Tibial artery (tissue), 4 donors: Measurements from ENCODE around the gene ZFAND3.
"Not testable (repeated sequence)": the region's sequence is repeated elsewhere in the genome, so short reads cannot be mapped to it uniquely, and the experiment has no call there.

Source experiments
- DNase-seq, 2 donors: peaks; one replicate each; pipeline ENCODE4 v3.0.0-alpha.2; 2019
- H3K27ac ChIP-seq, 2 donors: fragments of 200-600 bp; sonication (generic) in 1 of 2; 1 replicate in 1 of 2; 2 replicates in 1 of 2; pipeline ENCODE4 v1.5.1; 2018 to 2019; ENCODE audit warnings: mild to moderate bottlenecking in 1 of 2
- H3K27me3 ChIP-seq, 2 donors: fragments of 200-600 bp; sonication (generic) in 1 of 2; one replicate each; pipeline versions ENCODE4 v1.5.1 to v1.6.0; 2016 to 2019
- H3K36me3 ChIP-seq, 3 donors: fragments of 200-600 bp; sonication (generic) in 2 of 3; one replicate each; pipeline ENCODE4 v1.5.1; 2016 to 2019; ENCODE audit warnings: mild to moderate bottlenecking in 2 of 3
- H3K4me1 ChIP-seq, 4 donors: fragments of 200-600 bp; sonication (generic) in 2 of 4; 1 replicate in 3 of 4; 2 replicates in 1 of 4; pipeline ENCODE4 v1.5.1; 2016 to 2019
- H3K4me3 ChIP-seq, 2 donors: fragments of 200-600 bp; sonication (generic) in 1 of 2; 1 replicate in 1 of 2; 2 replicates in 1 of 2; pipeline ENCODE4 v1.5.1; 2018 to 2019; ENCODE audit warnings: mild to moderate bottlenecking in 2 of 2
- H3K9me3 ChIP-seq, 3 donors: fragments of 200-600 bp; sonication (generic) in 1 of 3; one replicate each; pipeline ENCODE4 v1.5.1; 2016 to 2019
- intact Hi-C: fragments of 100-400 bp; cut with DNase I; formaldehyde crosslinking; loops from one replicate; pipeline ENCODE4 v1.15.0; 2023; ENCODE audit warnings: low total_unique reads
- TF ChIP-seq, protein P1 (sequence below), 2 experiments: fragments of 200-600 bp in 1 of 2; fragments of 450-650 bp in 1 of 2; IDR thresholded peaks; one replicate each; pipeline ENCODE4 v1.5.1; 2017 to 2019; ENCODE audit warnings: antibody characterized with exemption in 2 of 2, mild to moderate bottlenecking in 1 of 2, moderate library complexity in 1 of 2

The ZFAND3 gene

DNA sequence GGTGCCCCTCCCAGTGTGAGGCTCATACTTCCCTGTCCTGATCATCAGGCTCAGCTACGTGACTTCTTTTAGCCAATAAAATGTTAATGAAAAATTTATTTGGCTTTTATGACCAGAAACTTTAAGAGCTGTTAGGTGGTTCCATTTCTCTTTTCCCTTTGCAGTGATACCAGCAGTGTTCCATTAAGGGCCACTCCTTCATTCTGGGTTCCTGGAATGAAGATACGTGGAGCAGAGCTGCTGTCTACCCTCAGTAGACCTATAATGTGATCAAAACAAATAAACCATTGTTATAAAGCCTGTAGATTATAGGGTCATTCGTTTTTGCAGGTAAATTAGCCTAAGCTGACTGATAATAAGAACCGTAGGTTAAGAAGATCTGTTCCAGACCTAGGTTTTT is 228.0 kb downstream of the ZFAND3 start:
- intact Hi-C loops = no loop called here
- no peak overlapping the region for H3K4me3 ChIP-seq

DNA sequence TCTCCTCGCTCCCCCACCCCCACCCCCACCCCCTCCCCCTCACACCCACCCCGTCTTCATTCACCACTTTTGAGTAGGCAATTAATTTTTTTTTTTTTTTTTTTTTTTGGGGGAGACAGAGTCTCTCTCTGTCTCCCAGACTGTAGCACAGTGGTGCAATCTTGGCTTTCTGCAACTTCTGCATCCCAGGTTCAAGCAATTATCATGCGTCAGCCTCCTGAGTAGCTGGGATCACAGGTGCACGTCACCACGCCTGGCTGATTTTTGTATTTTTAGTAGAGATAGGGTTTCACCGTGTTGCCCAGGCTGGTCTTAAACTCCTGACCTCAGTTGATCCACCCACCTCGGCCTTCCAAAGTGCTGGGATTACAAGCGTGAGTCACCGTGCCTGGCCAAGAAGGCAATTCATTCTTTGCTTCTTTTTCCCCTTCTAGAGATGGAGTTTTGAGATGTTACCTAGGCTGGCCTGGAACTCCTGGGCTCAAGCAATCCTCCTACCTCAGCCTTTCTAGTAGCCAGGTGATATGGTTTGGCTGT is 230.4 kb downstream of the ZFAND3 start:
- intact Hi-C loops, H3K27me3 ChIP-seq, H3K9me3 ChIP-seq, H3K4me3 ChIP-seq, H3K4me1 ChIP-seq, DNase-seq, H3K27ac ChIP-seq, H3K36me3 ChIP-seq: not testable (repeated sequence)

More for the DNA sequence above, 228.0 kb downstream of the ZFAND3 start:
- H3K27ac ChIP-seq = no peak overlapping the region
- H3K27me3 ChIP-seq = no peaks in the 10 kb centered on the region
- peaks cover 0 to 20% (median 0%) of the 10 kb centered on the region in 4 donors for H3K4me1 ChIP-seq
- no peaks in the 10 kb centered on the region for H3K9me3 ChIP-seq
- DNase-seq = no peak
- no peaks in the 10 kb centered on the region for H3K36me3 ChIP-seq
- TF ChIP-seq, protein P1, sequence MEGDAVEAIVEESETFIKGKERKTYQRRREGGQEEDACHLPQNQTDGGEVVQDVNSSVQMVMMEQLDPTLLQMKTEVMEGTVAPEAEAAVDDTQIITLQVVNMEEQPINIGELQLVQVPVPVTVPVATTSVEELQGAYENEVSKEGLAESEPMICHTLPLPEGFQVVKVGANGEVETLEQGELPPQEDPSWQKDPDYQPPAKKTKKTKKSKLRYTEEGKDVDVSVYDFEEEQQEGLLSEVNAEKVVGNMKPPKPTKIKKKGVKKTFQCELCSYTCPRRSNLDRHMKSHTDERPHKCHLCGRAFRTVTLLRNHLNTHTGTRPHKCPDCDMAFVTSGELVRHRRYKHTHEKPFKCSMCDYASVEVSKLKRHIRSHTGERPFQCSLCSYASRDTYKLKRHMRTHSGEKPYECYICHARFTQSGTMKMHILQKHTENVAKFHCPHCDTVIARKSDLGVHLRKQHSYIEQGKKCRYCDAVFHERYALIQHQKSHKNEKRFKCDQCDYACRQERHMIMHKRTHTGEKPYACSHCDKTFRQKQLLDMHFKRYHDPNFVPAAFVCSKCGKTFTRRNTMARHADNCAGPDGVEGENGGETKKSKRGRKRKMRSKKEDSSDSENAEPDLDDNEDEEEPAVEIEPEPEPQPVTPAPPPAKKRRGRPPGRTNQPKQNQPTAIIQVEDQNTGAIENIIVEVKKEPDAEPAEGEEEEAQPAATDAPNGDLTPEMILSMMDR (IDR thresholded peaks at IDR 0.05) = no peak

DNA sequence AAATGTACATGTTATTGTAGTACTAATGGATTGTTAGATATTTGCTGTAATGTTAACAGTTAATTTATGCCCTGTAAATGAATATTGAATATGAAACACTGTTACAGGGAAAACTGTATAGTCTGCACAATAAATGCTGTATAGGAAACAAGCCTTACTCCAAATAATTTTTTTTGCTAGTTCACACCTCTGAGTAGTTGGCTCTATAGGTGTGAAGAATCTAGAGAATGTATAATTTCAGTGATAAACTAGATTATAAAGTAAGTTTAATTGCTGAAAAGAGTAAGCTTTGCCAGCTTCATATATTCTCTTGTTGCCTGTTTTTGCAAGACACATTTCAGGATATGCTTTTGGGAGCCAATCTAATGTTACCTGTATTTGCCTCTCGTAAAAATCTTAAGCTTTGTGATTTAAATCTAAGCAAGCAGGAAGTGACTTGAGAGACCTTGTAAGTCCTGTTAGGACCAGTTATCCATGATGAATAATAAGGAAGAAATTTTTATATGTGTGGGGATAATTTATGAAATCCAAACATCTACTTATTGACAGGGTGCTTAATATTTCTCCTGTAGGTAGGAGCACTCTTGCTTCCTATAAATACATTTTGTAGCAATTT is 232.4 kb downstream of the ZFAND3 start:
- intact Hi-C loops = no loop called here
- Histone ChIP-seq H3K4me3 (no peak overlapping the region), H3K9me3 (no peaks in the 10 kb centered on the region), H3K4me1 (peaks cover 0 to 15% (median 4%) of the 10 kb centered on the region in 4 donors), H3K27me3 (no peaks in the 10 kb centered on the region), H3K27ac (no peak overlapping the region), H3K36me3 (no peaks in the 10 kb centered on the region)
- DNase-seq = no peak
- TF ChIP-seq, protein P1 (IDR thresholded peaks at IDR 0.05) = no peak

DNA sequence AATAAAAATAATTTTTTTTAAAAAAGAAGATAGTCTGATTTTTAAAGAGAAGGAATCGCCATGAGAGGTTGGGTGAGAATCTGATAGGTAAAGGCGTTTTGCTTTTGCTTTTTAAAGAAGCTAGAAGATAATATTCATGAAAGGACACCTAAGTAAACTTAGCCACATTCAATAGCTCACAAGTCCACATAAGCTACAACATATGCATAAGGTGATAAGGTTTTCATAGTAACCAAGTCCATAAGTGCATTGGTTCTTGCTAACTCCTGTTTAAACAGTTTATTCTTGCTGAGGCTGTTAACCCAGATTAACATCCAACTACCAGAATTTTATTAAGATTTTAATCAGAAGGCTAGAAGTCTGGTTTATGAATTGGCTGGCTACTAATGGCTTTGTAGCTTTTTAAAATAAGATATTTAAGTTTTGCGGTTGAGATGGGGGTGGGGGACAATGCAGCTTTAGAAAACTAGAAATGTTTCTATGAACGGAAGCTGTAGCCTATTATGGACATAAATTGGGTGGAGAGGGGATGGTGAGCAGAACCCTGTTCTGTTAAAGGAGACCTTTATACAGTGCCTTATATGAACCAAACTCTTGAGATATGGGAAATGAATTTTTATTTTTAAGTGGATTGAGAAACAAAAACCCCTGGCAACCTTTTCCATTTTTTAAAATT is 235.1 kb downstream of the ZFAND3 start:
- Histone ChIP-seq H3K27ac (no peak overlapping the region), H3K9me3 (no peaks in the 10 kb centered on the region), H3K4me1 (peaks cover 0 to 18% (median 4%) of the 10 kb centered on the region in 4 donors), H3K36me3 (no peaks in the 10 kb centered on the region), H3K4me3 (no peak overlapping the region), H3K27me3 (no peaks in the 10 kb centered on the region)
- TF ChIP-seq, protein P1 (IDR thresholded peaks at IDR 0.05) = no peak
- DNase-seq = no peak
- intact Hi-C loops = no loop called here

DNA sequence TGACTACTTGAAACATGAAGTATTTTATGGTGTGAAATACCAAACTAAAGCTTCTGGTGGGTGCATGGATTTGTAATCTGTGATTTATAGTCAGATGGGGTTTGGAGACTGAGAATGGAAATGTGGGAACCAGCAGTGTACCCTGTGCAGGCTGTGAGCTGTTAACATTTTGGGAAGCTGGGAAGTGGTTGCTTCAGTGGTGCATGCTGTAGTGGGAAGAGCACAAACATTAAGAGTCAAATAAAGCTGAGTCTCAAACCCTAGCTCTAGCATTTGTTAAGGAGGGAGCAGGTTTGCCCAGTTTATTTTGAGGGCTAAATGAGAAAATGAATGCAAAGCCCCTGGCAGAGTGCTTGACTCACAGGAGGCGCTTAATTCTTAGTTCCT is 235.7 kb downstream of the ZFAND3 start:
- Histone ChIP-seq H3K9me3 (no peaks in the 10 kb centered on the region), H3K4me3 (no peak overlapping the region), H3K27me3 (no peaks in the 10 kb centered on the region), H3K27ac (no peak overlapping the region), H3K36me3 (no peaks in the 10 kb centered on the region), H3K4me1 (peaks cover 0 to 18% (median 4%) of the 10 kb centered on the region in 4 donors)
- intact Hi-C loops = no loop called here
- DNase-seq = no peak
- TF ChIP-seq, protein P1 (IDR thresholded peaks at IDR 0.05) = no peak

DNA sequence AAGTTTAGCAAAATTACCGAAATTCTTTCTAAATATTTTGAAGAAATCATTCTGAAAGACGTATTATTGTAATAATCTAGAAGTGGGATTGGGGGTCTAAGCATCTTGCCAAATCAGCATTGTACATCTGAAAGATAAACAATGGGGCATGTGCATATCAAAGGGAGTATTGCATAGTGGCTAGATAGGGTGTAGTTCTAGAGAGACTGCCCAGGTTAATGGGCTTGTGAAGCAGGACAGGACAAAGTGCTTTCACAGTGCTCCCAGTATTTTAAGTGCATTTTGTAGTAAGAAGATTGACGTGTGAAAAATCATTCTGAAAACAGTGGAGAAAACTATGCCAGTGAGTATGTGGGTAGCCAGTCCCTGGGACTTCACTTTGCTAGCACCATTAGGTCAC is 236.8 kb downstream of the ZFAND3 start:
- Histone ChIP-seq H3K27ac (no peak overlapping the region), H3K4me3 (no peak overlapping the region), H3K27me3 (no peaks in the 10 kb centered on the region), H3K36me3 (no peaks in the 10 kb centered on the region), H3K4me1 (peaks cover 0 to 18% (median 4%) of the 10 kb centered on the region in 4 donors), H3K9me3 (no peaks in the 10 kb centered on the region)
- intact Hi-C loops = loop anchor here (1.0 kb wide), 1 partner anchor 10 kb away; no protein-coding TSS in a partner anchor
- no peak for DNase-seq
- TF ChIP-seq, protein P1 (IDR thresholded peaks at IDR 0.05) = no peak
